NCI-H345 (cell line): ENCODE data around the gene SLC2A10.
A peak's percentile ranks its signal among the peaks of the same experiment; 100 is the strongest.

Source experiments
- DNase-seq: peaks from one replicate; lab custom pipeline; 2025; lab: John Stamatoyannopoulos, UW

The SLC2A10 gene

DNA sequence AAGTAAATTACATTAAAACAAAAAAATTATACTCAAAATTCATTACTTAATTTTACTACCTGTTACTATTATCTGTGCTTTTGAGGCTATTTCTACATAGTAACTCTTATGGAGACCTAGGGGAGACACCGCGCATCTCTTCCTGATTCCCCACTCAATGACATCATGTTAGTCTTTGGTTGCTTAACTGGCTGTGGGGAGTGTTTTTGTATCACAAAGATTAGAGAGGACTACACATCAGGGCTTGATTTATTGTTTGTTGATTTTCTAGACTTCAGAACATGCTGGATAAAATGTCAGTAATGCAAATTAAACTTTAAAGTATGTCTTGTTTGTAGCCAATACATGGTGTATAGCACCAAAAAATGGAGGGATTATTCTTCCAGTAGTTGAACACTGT lies 26.0 kb downstream of the SLC2A10 start:
- no peak for DNase-seq

DNA sequence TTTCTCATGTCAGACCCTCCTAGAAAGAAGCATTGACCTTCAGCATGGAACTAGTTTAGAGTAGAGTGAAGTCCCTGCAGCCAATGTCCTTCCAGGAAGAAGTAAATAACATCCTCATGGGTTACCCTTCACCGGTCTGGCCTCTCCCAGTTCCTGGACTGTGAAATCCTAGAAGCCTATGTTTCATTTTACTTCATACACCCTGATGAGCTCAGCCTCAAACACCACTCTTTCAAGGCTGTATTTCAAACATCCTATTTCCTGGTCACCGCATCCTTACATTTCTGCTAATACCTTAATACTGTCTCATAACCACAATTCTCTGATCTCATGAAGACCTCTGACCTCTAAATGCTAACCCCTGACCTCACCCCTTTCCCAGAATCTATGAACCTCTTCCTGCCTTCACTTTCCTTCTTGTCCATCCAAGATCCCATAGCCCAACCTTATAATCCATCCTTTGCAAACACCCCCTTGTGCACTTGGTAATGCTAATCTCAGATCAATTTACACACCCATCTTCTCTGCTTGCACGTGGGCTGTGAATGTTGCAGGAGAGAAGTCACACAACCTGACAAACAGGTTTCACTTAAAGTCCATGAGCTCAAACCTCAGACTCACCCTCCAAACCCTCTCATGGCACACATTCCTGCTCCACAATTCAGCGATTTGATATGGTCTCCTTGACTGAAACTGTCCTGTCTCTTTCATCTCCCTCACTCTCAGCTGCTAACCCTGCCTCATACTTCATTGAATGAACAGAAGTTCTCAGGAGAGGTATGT lies 30.2 kb downstream of the SLC2A10 start:
- no peak for DNase-seq

DNA sequence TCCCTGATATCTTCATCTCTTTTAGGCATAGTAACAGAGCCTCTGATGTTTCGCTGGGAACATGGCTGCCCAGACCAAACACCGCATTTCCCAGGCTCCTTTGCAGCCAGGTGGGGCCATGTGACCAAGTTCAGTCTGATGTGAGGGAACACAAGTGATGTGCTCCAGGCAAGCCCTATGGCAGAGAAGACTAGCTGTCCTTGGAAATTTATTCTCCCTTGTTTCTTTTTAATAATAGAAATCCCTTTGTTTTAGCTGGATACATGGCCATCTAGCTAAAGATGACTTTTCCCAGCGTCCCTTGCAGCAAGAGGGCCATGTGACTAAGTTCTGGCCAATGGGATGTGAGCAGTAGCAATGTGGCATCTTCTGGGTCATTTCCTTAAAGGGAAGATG lies 30.8 kb downstream of the SLC2A10 start:
- no peak for DNase-seq

DNA sequence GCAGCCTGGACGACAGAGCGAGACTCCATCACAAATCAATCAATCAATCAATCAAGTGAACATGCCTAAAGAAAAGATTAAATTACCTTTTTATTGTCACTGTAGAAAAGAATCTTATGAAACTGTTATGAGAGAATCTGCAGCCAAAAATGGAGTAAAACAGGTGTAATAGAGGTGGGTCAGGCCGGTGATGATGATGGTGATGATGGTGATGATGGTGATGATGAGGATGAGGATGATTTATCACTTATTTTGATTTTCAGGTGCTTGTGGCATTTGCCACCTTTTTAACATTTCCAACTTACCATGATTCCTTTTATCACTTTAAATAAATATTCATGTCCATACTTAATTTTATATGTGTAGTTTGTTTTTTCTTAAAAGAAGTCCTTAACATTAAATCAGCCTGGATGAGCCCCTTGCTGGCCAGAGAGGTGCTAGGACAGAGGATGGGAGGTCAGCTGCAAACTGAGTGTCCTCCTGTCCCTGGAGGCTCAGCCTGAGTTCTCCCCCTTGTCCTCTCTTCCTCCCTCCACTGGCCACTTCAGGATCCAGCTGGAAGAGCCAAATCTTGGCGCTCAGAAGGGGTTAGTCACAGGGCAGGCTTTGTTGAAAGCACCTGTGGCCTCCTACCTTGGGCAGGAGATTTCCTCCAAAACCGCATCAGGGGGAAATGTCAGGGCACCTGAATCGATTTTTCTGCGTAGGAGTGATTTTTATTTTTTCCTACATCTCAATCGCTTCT lies 32.6 kb downstream of the SLC2A10 start:
- DNase-seq, result no peak

DNA sequence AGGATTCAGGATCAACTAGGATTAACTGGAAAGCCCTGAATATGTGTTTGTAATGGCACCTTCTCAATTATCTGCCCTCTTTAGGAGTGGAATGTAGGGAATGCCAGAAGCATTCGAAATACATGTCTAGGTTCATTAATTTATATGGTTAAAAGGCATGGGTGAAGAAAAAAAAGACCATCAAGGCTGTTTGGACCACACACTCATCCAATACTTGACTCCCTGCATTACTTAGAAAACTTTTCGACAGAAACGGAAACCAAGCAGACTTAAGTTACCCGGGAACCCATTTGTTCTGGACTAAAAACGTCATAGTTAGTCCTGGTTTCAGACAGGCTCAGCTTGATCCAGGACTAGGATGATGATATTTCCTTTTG lies 33.2 kb downstream of the SLC2A10 start:
- no peak for DNase-seq

DNA sequence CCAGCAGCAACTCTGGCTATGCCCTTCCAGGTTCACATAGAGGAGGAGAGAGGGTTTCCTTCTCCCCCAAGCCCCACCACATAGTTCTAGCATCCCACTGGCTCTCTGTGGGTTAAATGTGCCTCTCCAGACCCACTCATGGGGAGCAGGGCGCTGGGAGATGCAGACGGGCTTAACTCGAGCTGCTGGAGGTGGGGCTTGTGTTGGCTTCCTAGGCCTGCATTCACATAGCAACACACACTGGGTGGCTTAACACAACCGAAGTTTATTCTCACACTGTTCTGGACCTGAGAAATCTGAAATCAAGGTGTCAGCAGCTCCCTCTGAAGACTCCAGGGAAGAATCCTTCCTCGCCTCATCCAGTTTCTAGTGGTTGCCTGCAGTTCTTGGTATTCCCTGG lies 33.6 kb downstream of the SLC2A10 start:
- no peak for DNase-seq

DNA sequence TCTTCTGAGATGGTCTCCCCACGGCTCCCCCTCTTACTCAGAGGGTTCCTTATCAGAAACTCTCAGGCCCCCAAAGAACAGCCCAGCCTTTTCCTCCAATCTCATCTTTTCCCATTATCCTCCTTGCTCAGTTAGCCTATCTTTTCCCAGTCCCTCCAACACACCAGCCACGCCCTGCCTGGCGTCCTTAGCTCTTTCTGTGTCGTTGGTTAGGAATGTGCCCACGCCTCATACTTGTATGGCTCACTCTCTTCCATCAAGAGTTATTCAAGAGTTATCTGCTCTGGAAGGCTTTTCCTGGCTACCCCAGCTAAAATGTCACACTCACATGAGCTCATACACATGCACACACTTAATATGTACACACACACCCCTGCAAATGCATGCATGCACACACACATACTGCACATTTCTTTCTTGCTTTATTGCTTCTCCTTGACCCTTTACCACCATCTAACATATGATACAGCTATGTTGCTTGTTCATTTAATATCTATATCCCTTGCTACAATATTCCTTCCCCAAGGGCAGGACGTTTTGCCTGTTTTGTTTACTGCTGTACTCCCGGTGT lies 37.6 kb downstream of the SLC2A10 start:
- DNase-seq, result no peak

DNA sequence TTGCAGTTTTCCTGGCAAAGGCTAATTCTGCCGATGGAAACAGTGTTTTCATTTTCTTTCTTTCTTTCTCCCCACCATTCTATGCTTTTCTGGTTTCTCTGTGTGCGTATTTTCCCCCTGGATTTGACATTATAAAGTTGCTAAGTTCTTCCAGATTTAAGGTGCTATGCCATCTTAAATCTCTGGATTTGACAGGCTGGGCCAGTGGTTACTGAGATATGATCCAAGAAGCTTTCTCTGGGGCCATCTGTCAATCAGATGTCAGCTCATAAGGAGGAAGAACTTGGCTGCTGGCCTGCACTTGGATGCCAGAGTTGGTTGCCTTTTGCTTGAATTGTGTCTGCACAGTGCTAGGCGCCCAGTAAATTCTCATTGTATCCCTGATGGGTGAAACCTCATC lies 39.7 kb downstream of the SLC2A10 start:
- no peak for DNase-seq

DNA sequence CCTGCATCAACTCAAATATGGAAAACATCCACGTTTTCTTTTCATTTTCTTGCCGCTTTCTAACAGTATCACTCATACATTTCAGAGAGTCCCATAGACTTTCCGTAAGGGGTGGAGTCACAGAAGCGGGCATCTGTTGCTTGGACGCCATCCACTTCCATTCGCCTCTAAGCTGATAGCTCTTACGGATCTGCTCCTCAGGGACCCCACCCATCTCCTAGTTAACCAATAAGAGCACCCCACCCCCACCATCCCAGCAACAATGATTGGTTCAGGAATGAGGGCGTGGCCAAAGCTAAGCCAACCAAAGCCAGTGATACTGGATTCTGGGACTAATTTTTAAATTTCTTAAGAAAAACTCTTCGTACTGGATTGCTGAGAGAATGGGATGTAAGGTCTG lies 42.4 kb downstream of the SLC2A10 start:
- no peak for DNase-seq

DNA sequence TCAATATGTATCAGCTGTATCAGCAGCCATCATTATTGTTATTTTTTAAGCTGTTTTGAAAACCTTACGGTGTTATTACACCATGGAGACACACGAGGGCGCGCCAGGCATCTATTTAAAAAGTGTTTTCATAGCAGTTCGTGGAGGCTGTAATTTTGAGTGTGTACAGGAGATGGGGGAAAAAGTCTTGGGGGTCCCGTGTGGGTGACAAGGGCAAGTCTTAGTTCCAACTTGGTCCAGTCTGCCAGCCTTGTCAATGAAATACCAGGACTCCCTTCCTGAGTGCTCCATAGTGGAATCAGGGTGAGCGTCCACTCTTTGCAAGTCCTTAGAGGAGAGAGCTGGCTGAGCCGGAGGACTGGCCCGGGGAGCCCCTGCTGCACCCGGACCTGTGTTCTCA lies 43.3 kb downstream of the SLC2A10 start:
- peak; percentile 68 for DNase-seq

DNA sequence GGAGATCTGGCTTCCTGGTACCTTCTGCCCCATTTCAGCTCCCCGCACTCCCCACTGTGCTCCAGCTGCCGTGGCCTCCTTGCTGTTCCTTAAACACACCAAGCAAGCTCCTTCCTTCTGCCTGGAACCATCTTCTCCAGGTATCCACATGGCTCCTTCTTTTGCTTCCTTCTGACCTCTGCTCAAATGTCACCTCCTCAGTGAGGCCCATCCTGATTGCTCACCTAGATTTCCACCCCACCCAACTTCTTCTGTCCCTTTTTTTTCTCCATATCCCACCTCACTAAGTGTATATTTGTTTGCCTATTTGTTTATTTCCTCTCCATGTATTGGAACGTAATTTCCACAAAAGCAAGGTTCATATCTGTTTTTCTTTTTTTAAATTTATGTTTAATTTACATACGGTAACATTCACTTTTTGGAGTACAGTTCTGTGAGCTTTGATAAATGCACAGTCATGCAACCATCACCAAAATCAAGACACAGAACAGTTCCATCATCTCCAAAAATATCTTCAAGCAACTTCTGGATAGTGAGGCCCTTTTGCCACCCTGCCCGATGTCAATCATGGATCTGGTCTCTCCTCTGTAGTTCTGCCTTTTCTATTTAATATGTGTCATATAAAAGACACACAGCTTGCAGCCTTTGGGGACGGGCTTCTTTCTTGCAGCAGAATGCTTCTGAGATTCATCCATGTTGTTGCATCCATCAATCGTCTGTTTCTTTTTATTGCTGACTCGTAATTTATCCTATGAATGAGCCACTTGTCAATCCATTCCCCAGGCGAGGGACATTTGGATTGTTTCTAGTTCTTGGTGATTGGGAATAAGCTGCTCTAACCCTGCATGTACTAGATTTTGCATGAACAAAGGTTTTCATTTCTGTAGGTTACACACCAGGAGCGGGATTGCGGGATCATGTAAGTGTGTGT lies 46.3 kb downstream of the SLC2A10 start:
- no peak for DNase-seq

DNA sequence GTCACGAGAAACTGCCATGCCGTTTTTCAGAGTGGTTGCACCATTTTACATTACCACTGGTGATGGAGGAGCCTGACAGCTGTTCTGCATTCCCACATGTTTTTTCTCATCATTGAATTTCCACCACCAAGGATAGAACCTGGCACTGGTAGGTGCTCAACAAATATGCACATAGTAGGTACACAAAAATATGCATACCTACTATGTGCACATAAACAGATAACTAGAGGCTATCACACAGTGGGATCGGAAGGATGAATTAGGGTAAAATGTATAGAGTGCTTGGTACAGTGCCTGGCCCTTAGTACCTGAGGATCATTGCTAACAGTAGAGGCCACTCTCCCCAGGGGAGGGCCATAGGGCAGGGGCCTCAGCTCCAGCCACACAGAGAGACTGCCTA lies 47.0 kb downstream of the SLC2A10 start:
- no peak for DNase-seq

DNA sequence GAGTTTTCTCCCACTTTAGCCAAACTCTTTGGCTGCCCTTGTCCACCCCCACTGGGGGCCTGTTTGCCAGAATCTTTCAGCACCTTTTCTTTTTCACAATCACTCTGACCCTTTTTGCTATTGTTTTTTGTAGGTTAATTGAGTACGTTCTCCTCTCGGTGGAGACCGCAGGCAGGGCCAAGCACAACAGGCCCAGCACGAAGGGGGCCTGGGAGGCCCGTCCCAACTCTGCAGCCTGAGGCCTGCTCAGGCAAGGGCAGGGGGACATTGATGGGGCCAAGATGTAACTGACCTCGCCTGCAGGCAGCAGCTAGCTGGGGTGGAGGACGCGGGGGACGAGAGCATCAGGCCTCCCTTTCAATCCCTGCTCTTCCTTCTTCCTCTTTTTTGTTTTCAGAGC lies 47.7 kb downstream of the SLC2A10 start:
- DNase-seq, result no peak

DNA sequence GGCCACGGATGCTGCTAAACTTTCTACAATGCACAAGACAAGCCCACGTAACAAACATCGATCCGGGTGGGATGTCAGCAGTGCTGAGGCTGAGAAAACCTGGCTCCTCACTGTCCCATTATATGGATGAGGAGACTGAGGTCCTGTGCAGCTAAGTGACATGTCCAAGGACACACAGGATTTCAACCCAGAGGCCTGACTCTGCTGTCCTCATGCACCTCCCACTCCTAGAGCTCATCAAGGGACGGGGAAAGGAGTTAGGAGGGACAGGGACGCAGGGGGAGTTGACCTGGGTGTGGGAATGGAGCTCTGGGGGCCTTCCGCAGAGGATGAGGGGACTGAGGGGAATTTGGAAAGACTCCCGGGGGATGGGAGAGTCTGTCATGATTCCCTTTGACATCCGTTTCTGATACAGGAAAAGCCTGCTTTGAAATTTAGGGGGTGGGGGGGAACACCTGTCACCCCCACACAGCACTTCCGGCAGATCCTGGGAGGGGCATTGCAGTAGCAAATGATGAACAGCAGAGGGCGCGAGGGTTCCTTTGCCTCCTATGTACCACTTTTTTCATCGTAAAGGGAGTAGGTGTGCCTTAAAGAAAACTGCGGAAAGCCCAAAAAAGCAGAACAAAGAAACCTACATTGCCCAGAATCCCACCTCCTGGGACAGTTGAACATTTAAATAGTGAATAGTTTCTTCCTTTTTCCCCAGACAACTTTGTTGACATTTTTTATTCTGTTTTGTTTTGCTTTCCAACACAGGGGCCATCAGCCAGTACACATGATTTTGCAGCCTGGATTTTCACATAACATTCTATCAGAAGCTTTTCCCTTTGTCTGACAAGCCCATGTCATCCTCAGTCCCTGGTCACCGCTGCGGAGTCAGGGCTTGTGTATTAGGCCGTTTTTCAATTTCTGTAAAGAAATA lies 48.6 kb downstream of the SLC2A10 start:
- DNase-seq, result peak; percentile 65

DNA sequence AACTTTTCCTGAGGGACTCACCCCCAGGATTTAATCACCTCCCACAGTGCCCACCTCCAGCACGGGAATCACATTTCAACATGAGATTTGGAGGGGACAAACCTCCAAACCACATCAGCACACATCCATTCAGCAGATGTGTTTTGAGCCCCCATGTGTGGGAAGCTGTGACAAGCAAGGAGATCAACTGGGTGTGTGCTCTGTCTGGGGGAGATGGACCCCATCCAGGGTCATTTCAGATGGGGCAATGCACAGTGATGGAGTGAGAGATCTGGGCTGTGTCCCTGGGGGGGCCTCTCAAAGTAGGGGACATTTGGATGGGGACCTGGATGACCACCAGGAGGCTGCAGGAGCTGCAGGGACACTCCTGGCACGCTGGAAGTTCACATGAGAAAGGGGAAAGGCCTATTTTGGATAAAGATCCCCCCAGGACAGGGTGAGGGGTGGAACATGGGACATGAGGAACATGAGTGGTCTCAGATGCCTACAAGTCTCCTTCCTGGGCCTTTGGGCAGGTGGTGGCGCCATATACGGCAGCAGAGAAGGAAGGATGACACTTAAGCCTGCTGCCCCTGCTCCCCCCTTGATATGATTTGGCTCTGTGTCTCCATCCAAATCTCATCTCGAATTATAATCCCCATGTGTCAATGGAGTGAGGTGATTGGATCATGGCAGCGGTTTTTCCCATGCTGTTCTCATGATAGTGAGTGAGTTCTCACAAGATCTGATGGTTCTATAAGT lies 49.6 kb downstream of the SLC2A10 start:
- DNase-seq, result no peak

DNA sequence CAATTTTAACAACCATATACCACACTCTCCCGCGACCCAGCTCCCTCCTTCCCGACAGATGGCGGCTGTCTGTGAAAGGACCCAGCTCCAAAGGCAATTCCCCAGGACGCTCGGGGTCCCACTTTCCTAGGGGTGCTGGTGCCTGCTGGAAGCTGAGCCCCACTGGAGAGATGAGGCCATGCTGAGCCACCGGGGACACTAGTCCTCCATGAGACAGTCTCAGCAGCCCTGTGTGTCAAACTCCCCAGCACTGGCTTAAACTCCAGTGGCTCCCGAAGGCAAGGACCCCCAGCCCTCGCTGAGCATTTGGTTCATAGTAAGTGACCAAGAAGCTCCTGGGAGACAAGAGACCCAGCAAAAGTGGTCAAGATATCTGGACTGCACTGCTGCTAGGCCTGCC lies 52.1 kb downstream of the SLC2A10 start:
- no peak for DNase-seq

DNA sequence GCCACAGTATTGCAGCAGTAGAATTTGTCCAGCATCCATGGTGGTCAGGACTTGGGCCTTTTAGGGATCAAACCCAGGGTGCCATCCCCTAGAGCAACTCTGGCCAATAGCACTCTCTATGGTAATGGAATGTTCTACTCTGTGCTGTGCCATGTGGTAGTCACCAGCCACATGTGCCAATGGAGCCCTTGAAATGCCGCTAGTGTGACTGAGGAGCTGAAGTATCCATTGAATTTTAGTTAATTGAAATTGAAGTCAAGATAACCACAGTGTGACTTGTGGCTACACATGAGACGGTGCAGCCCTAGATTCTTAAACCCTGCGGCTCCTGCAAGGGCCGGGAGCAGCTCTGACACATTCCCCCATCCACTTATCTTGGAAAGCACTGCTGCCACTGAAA lies 54.6 kb downstream of the SLC2A10 start:
- DNase-seq, result no peak

DNA sequence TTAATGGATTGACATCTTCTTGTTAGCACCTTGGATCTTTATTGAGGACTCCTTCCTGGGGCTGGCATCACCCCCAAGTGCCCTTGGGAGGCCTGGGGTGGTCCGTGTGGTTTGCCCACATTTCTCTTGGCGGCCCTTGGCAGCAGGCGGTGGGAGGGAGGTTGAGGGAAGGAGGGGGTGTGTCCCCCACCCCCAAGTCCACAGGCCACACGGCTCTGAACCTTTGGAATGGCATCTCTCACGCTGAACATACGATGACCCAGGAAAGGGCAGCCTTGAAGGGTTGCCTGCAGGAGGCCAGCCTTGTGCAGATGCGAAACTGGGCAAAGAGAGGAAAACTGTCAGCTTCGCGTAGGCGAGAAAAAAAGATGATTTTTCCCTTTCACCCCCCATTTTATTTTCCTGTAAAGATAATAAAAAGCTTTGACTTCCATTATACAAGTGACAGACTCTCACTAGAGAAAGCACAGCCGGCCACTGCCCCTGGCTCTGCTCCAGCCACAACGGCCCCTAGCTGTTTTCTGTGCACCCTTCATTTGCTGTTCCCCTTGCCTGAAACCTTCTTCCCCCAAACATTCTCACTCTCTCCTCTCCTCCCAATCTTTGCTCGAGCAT lies 56.2 kb downstream of the SLC2A10 start:
- no peak for DNase-seq

DNA sequence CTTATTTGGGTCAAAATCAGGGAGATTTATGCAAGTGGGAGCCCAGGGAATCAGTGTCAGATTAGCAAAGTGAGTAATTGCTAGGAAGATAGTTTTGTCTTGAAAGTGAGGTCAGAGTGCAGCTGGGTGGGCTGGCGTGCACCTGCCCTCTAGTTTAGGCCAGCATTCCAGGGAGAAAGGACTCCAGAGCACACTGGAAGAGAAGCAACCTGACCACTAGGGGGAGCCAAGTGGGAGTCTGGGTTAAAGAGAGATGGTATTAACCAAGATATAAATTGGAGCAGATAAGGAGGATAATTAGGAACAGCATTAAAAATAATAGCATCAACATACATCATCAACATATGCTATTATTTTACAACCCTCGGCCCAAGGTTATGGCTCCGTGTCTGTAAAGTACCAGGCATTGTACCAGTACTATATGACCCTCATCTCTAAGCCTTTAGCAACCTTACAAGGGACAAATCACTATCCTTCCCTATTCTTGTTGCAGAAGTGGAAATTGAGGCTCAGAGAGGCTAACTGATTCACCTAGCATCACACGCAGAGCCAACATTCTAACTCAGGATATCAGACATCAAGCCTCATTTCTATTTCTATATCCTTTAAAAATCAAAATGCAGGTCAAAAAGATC lies 57.8 kb downstream of the SLC2A10 start:
- DNase-seq, result peak; percentile 45
